Ovary (tissue), 9 donors: Measurements from ENCODE around the gene CACNG1. TPM values are rescaled to one million over a fixed set of nuclear protein-coding genes. Genes with fewer than 3 reads are reported as not detected.

Experiments
- DNase-seq, 5 donors: peaks; one replicate each; pipeline ENCODE4 v3.0.0-alpha.2; 2019 to 2020
- H3K27ac ChIP-seq, 2 donors: fragments of 200-600 bp; one replicate each; pipeline versions ENCODE4 v1.5.1 to v1.8.0; 2019 to 2022
- H3K27me3 ChIP-seq: fragments of 200-600 bp; one replicate; pipeline ENCODE4 v1.8.0; 2022
- H3K36me3 ChIP-seq: fragments of 200-600 bp; sonication (generic); one replicate; pipeline ENCODE4 v1.5.1; 2019
- H3K4me1 ChIP-seq: one replicate; pipeline ENCODE4 v1.8.1; 2013; ENCODE audit warnings: mild to moderate bottlenecking, moderate library complexity; ENCODE audit not compliant: insufficient read depth
- H3K4me3 ChIP-seq: fragments of 200-600 bp; sonication (generic); one replicate; pipeline ENCODE4 v1.5.1; 2017
- H3K9me3 ChIP-seq, 2 donors: fragments of 200-600 bp in 1 of 2; sonication (generic) in 1 of 2; one replicate each; pipeline versions ENCODE4 v1.5.1 to v1.8.1; 2013 to 2019; ENCODE audit warnings: mild to moderate bottlenecking in 1 of 2, moderate library complexity in 1 of 2
- CTCF ChIP-seq, 3 donors: fragments of 450-650 bp in 2 of 3; fragments of 200-600 bp in 1 of 3; IDR thresholded peaks; one replicate each; pipeline versions ENCODE4 v1.5.1 to v1.8.0; 2016 to 2022; ENCODE audit warnings: antibody characterized with exemption in 3 of 3, mild to moderate bottlenecking in 1 of 3
- EP300 ChIP-seq: sonication (generic); formaldehyde crosslinking; IDR thresholded peaks from one replicate; pipeline ENCODE4 v1.6.1; 2017; ENCODE audit warnings: antibody characterized with exemption
- POLR2A ChIP-seq: fragments of 450-650 bp; IDR thresholded peaks from one replicate; pipeline ENCODE4 v1.6.1; 2017; ENCODE audit warnings: antibody characterized with exemption, mild to moderate bottlenecking, moderate library complexity
- WGBS, 3 donors: extraction: QIAGEN DNeasy Blood & Tissue Kit in 1 of 3; methylation state at CpG; one replicate each; pipeline versions ENCODE4 v1.1.5 to v1.1.7; 2013 to 2017; 5-methylcytosine and 5-hydroxymethylcytosine counted together
- intact Hi-C, 4 donors: fragments of 100-400 bp; cut with DNase I; formaldehyde crosslinking; loops; one replicate each; pipeline versions ENCODE4 v1.11.0 to v1.15.1; 2022 to 2023
- polyA plus RNA-seq, 2 donors: library from polyadenylated mRNA; stranded (reverse); fragments of 200-250 nt in 1 of 2; fragments of 350-450 nt in 1 of 2; fragmentation: Illumina TruSeq in 1 of 2; extraction: RNeasy Lipid Tissue Mini Kit (QIAGEN cat#74804) in 1 of 2; gene quantifications; one replicate each; pipeline ENCODE4 v1.2.3, GENCODE V29; 2013 to 2014
- total RNA-seq, 7 donors: library from RNA; depleted of rRNA in 2 of 7; stranded (reverse); fragments of >200 nt in 2 of 7; fragmentation: NEBNext Ultra II Directional in 3 of 7; extraction: Animal tissue kit (Norgen Biotek cat#: 25700) in 3 of 7; gene quantifications; one replicate each; pipeline versions ENCODE4 v1.1.0 to v1.2.4, GENCODE V29; 2016 to 2023
- donor health status: DM: no; HTN: no; CAD: no; lungs with moderate emphysema.
- donor health status: DM: no; HTN: no; CAD: no.
- donor health status: Bipolar disorder and iron deficiency.
- donor health status: DM: yes; HTN: yes; CAD: no.
- donor health status: DM: no; HTN: no; CAD: no.
- donor health status: DM: yes; HTN: yes; CAD: no.

CACNG1 gene
- total and polyA plus RNA-seq, 9 donors: 0.46 TPM; not detected in 8

- intact Hi-C loops: no loop called here
- 94 to 95% (median 95%) methylated on average over 8 of the region's 8 CpGs for WGBS, 3 donors
- Histone ChIP-seq H3K9me3 (no peaks in the 10 kb centered on the region), H3K27ac (no peak overlapping the region), H3K27me3 (no peaks in the 10 kb centered on the region), H3K4me3 (no peak overlapping the region), H3K4me1 (no peaks in the 10 kb centered on the region), H3K36me3 (no peaks in the 10 kb centered on the region)
- TF ChIP-seq CTCF (IDR thresholded peaks at IDR 0.05): no peak
- no peak for TF ChIP-seq EP300
- no peak for TF ChIP-seq POLR2A
- DNase-seq: no peak
Observed at GRCh38 chr17:67058036-67058435, 13.7 kb downstream of the CACNG1 start.

- WGBS, 3 donors: 40 to 62% (median 50%) methylated on average over 6 of the region's 6 CpGs
- no peak for DNase-seq
- intact Hi-C loops: no loop called here
Observed at GRCh38 chr17:67059372-67059771, 15.0 kb downstream of the CACNG1 start.

GRCh38 chr17:67063141-67063540 lies 18.8 kb downstream of the CACNG1 start:
- Histone ChIP-seq H3K4me3 (no peak overlapping the region), H3K4me1 (no peaks in the 10 kb centered on the region), H3K27me3 (no peaks in the 10 kb centered on the region), H3K9me3 (no peaks in the 10 kb centered on the region), H3K27ac (no peak overlapping the region), H3K36me3 (no peaks in the 10 kb centered on the region)
- DNase-seq: no peak
- TF ChIP-seq CTCF (IDR thresholded peaks at IDR 0.05): no peak
- no peak for TF ChIP-seq EP300
- no peak for TF ChIP-seq POLR2A
- intact Hi-C loops: no loop called here
- 77 to 82% (median 81%) methylated on average over 6 of the region's 6 CpGs for WGBS, 3 donors

More at GRCh38 chr17:67059372-67059771, 15.0 kb downstream of the CACNG1 start:
- Histone ChIP-seq H3K4me3 (no peak overlapping the region), H3K27me3 (no peaks in the 10 kb centered on the region), H3K4me1 (no peaks in the 10 kb centered on the region), H3K27ac (no peak overlapping the region), H3K36me3 (no peaks in the 10 kb centered on the region), H3K9me3 (no peaks in the 10 kb centered on the region)
- TF ChIP-seq CTCF (IDR thresholded peaks at IDR 0.05) (no peak), EP300 (no peak), POLR2A (no peak)

- no peaks in the 10 kb centered on the region for H3K4me1 ChIP-seq
- H3K27ac ChIP-seq: no peak overlapping the region
- H3K27me3 ChIP-seq: no peaks in the 10 kb centered on the region
- DNase-seq: no peak
- no peaks in the 10 kb centered on the region for H3K36me3 ChIP-seq
- WGBS, 3 donors: 52 to 69% (median 57%) methylated on average over 2 of the region's 2 CpGs
- TF ChIP-seq POLR2A: no peak
- TF ChIP-seq EP300: no peak
- no peak for TF ChIP-seq CTCF (IDR thresholded peaks at IDR 0.05)
- H3K9me3 ChIP-seq: no peaks in the 10 kb centered on the region
- intact Hi-C loops: no loop called here
- H3K4me3 ChIP-seq: no peak overlapping the region
Observed at GRCh38 chr17:67066717-67067116, 22.4 kb downstream of the CACNG1 start.
